Stimulated activated naive CD4-positive, alpha-beta T cell treated with Interleukin-2 at 50 U/mL for 16 hours (primary cell): ENCODE measurements around the gene ANP32E.
"Not testable (repeated sequence)": the region's sequence is repeated elsewhere in the genome, so short reads cannot be mapped to it uniquely, and the experiment has no call there.

Experiments
- DNase-seq: peaks from one replicate; lab custom pipeline; 2025; lab: John Stamatoyannopoulos, UW

ANP32E gene

GRCh38 chr1:150213170-150214098 is 22.5 kb downstream of the ANP32E start:
- DNase-seq: peak; percentile 90

- no peak for DNase-seq
Measured at GRCh38 chr1:150212070-150212469, 23.8 kb downstream of the ANP32E start.

- no peak for DNase-seq
Measured at GRCh38 chr1:150210706-150211105, 25.2 kb downstream of the ANP32E start.

GRCh38 chr1:150210091-150210490 is 25.8 kb downstream of the ANP32E start:
- no peak for DNase-seq

- DNase-seq: not testable (repeated sequence)
Measured at GRCh38 chr1:150208460-150208859, 27.5 kb downstream of the ANP32E start.

GRCh38 chr1:150207281-150207971 is 28.5 kb downstream of the ANP32E start:
- DNase-seq: no peak

GRCh38 chr1:150196417-150196816 is 39.5 kb downstream of the ANP32E start:
- DNase-seq: no peak

GRCh38 chr1:150194381-150195031 is 41.4 kb downstream of the ANP32E start:
- no peak for DNase-seq

GRCh38 chr1:150192012-150192411 is 43.9 kb downstream of the ANP32E start:
- DNase-seq: no peak

GRCh38 chr1:150187560-150187931 is 48.4 kb downstream of the ANP32E start:
- no peak for DNase-seq

- no peak for DNase-seq
Measured at GRCh38 chr1:150186789-150187559, 48.9 kb downstream of the ANP32E start.

GRCh38 chr1:150186438-150186788 is 49.5 kb downstream of the ANP32E start:
- not testable (repeated sequence) for DNase-seq

GRCh38 chr1:150185481-150185880 is 50.4 kb downstream of the ANP32E start:
- no peak for DNase-seq

GRCh38 chr1:150183061-150183460 is 52.9 kb downstream of the ANP32E start:
- no peak for DNase-seq

- no peak for DNase-seq
Measured at GRCh38 chr1:150182247-150182646, 53.7 kb downstream of the ANP32E start.

GRCh38 chr1:150180474-150180873 is 55.4 kb downstream of the ANP32E start:
- no peak for DNase-seq

- DNase-seq: no peak
Measured at GRCh38 chr1:150179867-150180266, 56.0 kb downstream of the ANP32E start.

- no peak for DNase-seq
Measured at GRCh38 chr1:150178548-150178947, 57.4 kb downstream of the ANP32E start.

GRCh38 chr1:150176593-150176992 is 59.3 kb downstream of the ANP32E start:
- no peak for DNase-seq

- DNase-seq: no peak
Measured at GRCh38 chr1:150173141-150173585, 62.7 kb downstream of the ANP32E start.

- no peak for DNase-seq
Measured at GRCh38 chr1:150171801-150172200, 64.1 kb downstream of the ANP32E start.
